Activated CD4-positive, CD25-positive, alpha-beta regulatory T cell treated with anti-CD3 and anti-CD28 coated beads, Interleukin-2, amount 50 U/mL, for 24 hours (primary cell): Measurements from ENCODE around the gene VASH1.

ENCODE experiments used
- ATAC-seq, 2 donors: fragments of 150-1000 bp; cut with Tn5 transposase; one replicate each; pipeline ENCODE4 v1.10.0; 2021; ENCODE audit warnings: mild to moderate bottlenecking in 1 of 2, moderate library complexity in 1 of 2

Gene VASH1

GRCh38 chr14:76772300-76773187 lies 11.3 kb downstream of the VASH1 start:
- ATAC-seq, result no peak

- ATAC-seq, result no peak
These were observed 12.1 kb downstream of the VASH1 start for GRCh38 chr14:76773188-76773885.

GRCh38 chr14:76773956-76774820 lies 12.9 kb downstream of the VASH1 start:
- ATAC-seq, result no peak

GRCh38 chr14:76774821-76775694 lies 13.8 kb downstream of the VASH1 start:
- peak in 1 of 2 donors; percentile 10 for ATAC-seq

GRCh38 chr14:76775695-76776427 lies 14.6 kb downstream of the VASH1 start:
- ATAC-seq, result no peak

- ATAC-seq, result no peak
These were observed 15.4 kb downstream of the VASH1 start for GRCh38 chr14:76776428-76777251.

GRCh38 chr14:76777721-76778120 lies 16.5 kb downstream of the VASH1 start:
- no peak for ATAC-seq

- no peak for ATAC-seq
These were observed 17.4 kb downstream of the VASH1 start for GRCh38 chr14:76778546-76779215.

GRCh38 chr14:76779221-76780057 lies 18.2 kb downstream of the VASH1 start:
- ATAC-seq, result no peak

GRCh38 chr14:76780058-76780345 lies 18.7 kb downstream of the VASH1 start:
- no peak for ATAC-seq

GRCh38 chr14:76780360-76780759 lies 19.1 kb downstream of the VASH1 start:
- no peak for ATAC-seq

- ATAC-seq, result no peak
These were observed 19.8 kb downstream of the VASH1 start for GRCh38 chr14:76780875-76781647.

- no peak for ATAC-seq
These were observed 20.4 kb downstream of the VASH1 start for GRCh38 chr14:76781648-76782051.

GRCh38 chr14:76782115-76782884 lies 21.0 kb downstream of the VASH1 start:
- ATAC-seq, result no peak

- ATAC-seq, result peak; percentile 19 to 57
These were observed 21.8 kb downstream of the VASH1 start for GRCh38 chr14:76782885-76783566.

- ATAC-seq, result no peak
These were observed 23.1 kb downstream of the VASH1 start for GRCh38 chr14:76784266-76784874.
